Kidney tubule cell (primary cell): ENCODE results near the gene EVPL.

ENCODE experiments used
- DNase-seq: peaks from one replicate; pipeline ENCODE4 v3.0.0-alpha.2; 2018; ENCODE audit warnings: low spot score

EVPL gene

DNA sequence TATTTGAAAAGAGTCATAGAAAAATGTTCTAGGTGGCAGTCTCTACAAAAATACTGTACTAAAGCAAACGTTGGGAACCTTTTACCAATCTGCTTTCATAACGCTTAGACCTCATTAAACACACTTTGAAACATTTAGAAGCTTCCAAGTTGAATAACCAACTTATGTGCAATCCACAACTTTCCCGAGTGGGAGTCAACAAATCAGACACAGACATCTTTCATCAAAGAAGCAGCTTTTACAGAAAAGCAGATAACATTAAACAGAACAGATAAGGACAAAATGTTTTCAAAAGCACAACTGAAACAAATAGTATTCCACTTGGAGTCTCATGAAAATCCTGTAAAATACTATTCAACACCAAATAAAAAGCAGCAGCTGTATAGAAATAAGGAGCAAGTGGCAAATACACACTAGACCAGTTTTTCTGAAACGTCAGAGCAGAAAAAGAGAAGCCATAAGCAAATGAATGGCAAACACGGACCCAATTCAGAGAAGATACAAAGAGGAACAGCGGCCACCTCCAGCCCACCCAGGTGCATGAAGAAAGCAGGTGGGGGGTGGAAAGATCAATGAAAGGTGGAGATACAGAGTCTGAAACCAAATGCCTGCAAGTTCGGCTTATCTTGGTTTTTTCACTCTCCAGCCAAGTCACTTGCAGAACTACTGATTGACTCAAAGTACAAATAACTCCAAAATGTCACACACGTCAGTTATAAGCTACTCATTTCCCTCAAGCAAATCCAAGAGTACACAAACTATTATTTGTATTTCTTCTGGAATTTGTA is 67.9 kb downstream of the EVPL start:
- DNase-seq: no peak
